K562 (cell line): ENCODE measurements around the gene FTL. TPM values are rescaled to one million over a fixed set of nuclear protein-coding genes. Genes with fewer than 3 reads are reported as not detected.

ENCODE experiments used
- CHD7 ChIP-seq: fragments of 200-600 bp; sonication (generic); IDR thresholded peaks from one replicate; pipeline ENCODE4 v1.6.1; 2012; ENCODE audit warnings: mild to moderate bottlenecking, low read depth, low read length, inconsistent platforms
- GATAD2B ChIP-seq: fragments of 450-650 bp; IDR thresholded peaks from 2 replicates; pipeline ENCODE4 v1.6.1; 2017; ENCODE audit warnings: mild to moderate bottlenecking, borderline replicate concordance
- TAF15 ChIP-seq: fragments of 200-400 bp; formaldehyde crosslinking; IDR thresholded peaks from 2 replicates; pipeline ENCODE4 v1.6.1; 2017; ENCODE audit warnings: mild to moderate bottlenecking, low read depth, low read length, moderate library complexity
- ZNF696 ChIP-seq: fragments of 250-450 bp; sonication (Bioruptor Pico); conservative IDR thresholded peaks from 2 replicates; pipeline ENCODE4 v1.4.0; 2020; ENCODE audit warnings: mild to moderate bottlenecking, moderate library complexity
- polyA plus RNA-seq, 8 experiments: library from polyadenylated mRNA; depleted of rRNA in 4 of 8; stranded (reverse) in 5 of 8; unstranded in 3 of 8; fragments of >200 nt; fragmentation: Nextera tagmentation in 2 of 8; fragmentation: Illumina TruSeq in 1 of 8; extraction: Ambion mirVana in 2 of 8; extraction: Trizol in 1 of 8; gene quantifications; 2 replicates each; pipeline versions ENCODE4 v1.2.1 to v1.2.3, GENCODE V29; 2011 to 2014; ENCODE audit warnings: inconsistent platforms in 1 of 8, missing spikeins in 1 of 8
- total RNA-seq, 7 experiments: library from RNA; depleted of rRNA in 6 of 7; stranded (reverse); fragments of >200 nt in 6 of 7; fragmentation: Illumina TruSeq in 2 of 7; extraction: Trizol in 2 of 7; gene quantifications; 2 replicates each; pipeline versions ENCODE4 v1.2.1 to v1.2.3, GENCODE V29; 2011 to 2021; ENCODE audit warnings: low replicate concordance in 1 of 7
- TF ChIP-seq, protein P1 (sequence below), 2 experiments: fragments of 450-650 bp; formaldehyde crosslinking in 1 of 2; IDR thresholded peaks; 2 replicates each; pipeline versions ENCODE4 v1.4.0 to v1.6.1; 2014 to 2020; ENCODE audit warnings: mild to moderate bottlenecking in 2 of 2, borderline replicate concordance in 1 of 2, low read depth in 1 of 2

FTL gene
- total and polyA plus RNA-seq, 9 of the 15 experiments (the other 6 are each of a cell fraction or from before 2014, with no cell fraction given) = 1,231 to 27,415 (median 3,965) TPM

- TF ChIP-seq CHD7 = peak; percentile 39
- TF ChIP-seq ZNF696 (CRISPR knock-in tag) = no peak
- TF ChIP-seq, protein P1, sequence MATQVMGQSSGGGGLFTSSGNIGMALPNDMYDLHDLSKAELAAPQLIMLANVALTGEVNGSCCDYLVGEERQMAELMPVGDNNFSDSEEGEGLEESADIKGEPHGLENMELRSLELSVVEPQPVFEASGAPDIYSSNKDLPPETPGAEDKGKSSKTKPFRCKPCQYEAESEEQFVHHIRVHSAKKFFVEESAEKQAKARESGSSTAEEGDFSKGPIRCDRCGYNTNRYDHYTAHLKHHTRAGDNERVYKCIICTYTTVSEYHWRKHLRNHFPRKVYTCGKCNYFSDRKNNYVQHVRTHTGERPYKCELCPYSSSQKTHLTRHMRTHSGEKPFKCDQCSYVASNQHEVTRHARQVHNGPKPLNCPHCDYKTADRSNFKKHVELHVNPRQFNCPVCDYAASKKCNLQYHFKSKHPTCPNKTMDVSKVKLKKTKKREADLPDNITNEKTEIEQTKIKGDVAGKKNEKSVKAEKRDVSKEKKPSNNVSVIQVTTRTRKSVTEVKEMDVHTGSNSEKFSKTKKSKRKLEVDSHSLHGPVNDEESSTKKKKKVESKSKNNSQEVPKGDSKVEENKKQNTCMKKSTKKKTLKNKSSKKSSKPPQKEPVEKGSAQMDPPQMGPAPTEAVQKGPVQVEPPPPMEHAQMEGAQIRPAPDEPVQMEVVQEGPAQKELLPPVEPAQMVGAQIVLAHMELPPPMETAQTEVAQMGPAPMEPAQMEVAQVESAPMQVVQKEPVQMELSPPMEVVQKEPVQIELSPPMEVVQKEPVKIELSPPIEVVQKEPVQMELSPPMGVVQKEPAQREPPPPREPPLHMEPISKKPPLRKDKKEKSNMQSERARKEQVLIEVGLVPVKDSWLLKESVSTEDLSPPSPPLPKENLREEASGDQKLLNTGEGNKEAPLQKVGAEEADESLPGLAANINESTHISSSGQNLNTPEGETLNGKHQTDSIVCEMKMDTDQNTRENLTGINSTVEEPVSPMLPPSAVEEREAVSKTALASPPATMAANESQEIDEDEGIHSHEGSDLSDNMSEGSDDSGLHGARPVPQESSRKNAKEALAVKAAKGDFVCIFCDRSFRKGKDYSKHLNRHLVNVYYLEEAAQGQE (IDR thresholded peaks at IDR 0.05; ENCODE audit: borderline replicate concordance) = no peak
- TF ChIP-seq, protein P1 (CRISPR knock-in tag; IDR thresholded peaks at IDR 0.05; ENCODE audit: low read depth) = no peak
- TF ChIP-seq TAF15 = no peak
- no peak for TF ChIP-seq GATAD2B
These were observed 1.6 kb downstream of the FTL start (continued) for GRCh38 chr19:48966541-48967345.
